Left colon (tissue), 2 donors: Measurements from ENCODE around the gene MCRIP2. TPM values are rescaled to one million over a fixed set of nuclear protein-coding genes. Genes with fewer than 3 reads are reported as not detected.

ENCODE experiments used
- ATAC-seq: fragments of 200-7000 bp; cut with Tn5 transposase; one replicate; pipeline ENCODE4 v1.9.1; 2020; ENCODE audit warnings: mild to moderate bottlenecking, moderate library complexity
- DNase-seq, 2 donors: peaks; one replicate each; pipeline ENCODE4 v3.0.0-alpha.2; 2020
- intact Hi-C, 2 donors: fragments of 100-400 bp; cut with DNase I in 1 of 2; cut with micrococcal nuclease in 1 of 2; formaldehyde crosslinking; loops; one replicate each; pipeline versions ENCODE4 v1.11.2 to v1.14.0; 2022; cut with DNase I, micrococcal nuclease
- total RNA-seq, 2 donors: library from RNA; stranded (reverse); fragmentation: NEBNext Ultra II Directional; extraction: Animal tissue kit (Norgen Biotek cat#: 25700); gene quantifications; one replicate each; pipeline ENCODE4 v1.2.1, GENCODE V29; 2021
- donor health status: DM: no; HTN: no; CAD: no.
- donor health status: DM: yes; HTN: yes; CAD: no.

The MCRIP2 gene
- total RNA-seq, 2 donors from 2014 or later: 98.5 to 161 TPM

DNA sequence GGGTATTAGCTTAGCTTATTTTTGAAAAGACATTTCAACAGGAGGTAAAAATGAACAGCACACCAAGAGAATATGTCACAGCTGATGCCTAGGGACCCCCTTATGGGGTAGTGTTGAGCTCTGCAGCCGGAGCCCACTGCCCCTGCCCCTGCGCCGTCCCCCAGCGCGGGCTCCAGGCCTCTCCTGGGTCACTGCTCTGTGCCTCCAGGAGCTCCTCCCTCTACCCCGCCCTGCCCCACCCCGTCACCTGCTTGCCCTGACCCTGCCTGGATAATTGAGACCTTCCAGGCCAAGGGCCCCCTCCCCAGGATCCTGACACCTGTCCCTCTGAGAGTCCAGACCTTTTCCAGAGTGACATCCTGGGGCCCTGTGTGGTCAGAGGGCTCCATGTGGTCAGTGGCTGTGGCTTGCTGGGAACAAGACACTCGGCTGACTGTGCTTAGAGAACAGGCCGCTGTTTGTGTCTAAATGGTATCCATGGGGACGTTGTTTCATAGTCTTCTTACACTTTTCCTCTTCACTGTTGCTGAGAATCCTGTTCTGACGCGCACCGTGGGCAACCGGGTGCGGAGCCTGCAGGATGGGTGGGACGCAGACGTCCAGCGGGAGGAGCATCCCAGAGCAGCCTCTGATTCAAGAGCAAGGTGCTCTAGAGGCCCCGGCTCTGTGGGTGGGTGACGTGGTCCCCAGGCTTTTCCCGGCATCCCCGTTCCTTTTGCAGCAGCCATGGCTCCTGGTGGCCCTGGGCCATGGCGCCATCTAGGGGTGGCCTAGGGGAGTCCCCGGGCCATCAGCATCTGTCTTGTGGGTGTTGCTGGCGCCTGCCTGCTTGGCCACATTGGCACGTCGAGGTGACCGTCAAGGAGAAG, 30.9 kb upstream of the MCRIP2 start:
- intact Hi-C loops: no loop called here
- ATAC-seq (peak; percentile 87), DNase-seq (peak in 1 of 2 donors; percentile 74)

DNA sequence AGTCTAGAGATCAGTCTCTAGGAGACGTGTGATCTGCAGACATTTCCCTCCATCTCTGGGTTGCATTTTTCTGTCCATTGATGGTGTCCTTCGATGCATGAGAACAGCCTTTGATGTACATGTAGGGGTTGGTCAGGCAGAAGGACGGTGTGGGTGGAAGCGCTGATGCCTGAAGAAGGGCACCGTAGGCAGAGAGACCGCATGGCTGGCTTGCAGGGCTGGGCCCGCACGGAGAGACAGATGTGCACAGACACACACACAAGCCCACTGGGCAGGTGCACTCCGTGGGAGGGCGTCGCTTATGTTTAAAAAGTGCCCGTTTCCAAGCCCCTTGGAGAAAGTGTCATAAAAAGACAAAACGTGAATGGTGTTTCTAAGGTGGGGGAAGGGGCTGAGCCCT, 26.5 kb upstream of the MCRIP2 start:
- ATAC-seq (no peak), DNase-seq (no peak)
- intact Hi-C loops: no loop called here

DNA sequence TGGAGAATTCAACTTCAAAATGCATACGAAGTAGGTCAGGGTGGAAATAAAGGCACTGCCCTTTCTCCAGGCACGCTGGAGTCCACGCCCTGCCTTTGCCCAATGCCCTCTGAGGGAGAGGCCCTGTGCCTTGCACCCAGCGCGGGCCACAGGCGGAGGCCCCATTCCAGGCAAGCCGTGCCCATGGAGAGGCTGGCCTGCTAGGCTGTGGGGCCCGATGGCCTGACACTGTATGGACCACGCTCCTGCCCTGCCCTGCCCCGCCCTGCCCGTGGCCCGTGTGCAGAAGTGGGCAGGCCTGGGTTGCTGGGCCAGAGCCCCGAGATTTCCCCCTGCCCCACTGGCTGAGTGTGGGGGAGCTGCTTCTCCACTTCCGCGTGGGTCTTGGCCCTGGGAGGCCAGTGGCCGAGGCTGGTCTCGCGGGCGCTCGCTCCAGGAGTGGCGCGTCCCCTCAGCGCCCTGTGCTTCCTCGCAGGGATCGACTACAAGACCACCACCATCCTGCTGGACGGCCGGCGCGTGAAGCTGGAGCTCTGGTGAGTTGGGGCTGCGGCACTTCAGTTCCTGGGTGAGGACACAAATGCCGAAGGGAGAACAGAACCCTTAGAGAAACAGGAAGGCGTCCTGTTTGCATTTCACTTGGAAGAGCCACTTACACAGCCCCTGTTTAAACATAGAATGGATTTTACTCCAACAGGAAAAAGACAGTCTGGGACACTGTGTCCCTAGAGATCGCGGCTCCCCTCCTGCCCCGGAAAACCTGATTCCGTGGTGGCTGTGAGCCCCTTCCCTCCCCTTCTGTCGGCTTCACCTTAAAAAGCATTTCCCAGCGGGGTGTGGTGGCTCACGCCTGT, 24.7 kb upstream of the MCRIP2 start:
- DNase-seq (peak in 1 of 2 donors; percentile 66), ATAC-seq (peak; percentile 96)

DNA sequence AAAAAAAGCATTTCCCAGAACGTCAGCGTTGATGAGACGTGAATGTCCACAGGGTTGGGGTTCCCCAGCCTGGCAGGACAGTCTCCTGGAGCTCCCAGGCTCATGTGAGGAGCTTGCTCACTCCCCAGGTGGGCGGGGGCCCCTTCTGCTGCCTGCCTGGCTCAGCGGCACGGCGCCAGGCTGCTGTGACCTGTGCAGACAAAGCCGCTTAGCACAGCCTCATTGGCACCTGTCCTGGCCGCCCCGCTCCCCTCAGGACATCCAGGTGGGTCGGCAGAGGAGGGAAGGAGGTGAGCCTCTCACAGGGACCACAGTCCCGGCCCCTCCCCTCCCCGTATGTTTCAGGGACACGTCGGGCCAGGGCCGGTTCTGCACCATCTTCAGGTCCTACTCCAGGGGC, 23.8 kb upstream of the MCRIP2 start:
- ATAC-seq (no peak), DNase-seq (no peak)
- intact Hi-C loops: no loop called here

More for the DNA sequence above, 24.7 kb upstream of the MCRIP2 start:
- intact Hi-C loops: no loop called here

DNA sequence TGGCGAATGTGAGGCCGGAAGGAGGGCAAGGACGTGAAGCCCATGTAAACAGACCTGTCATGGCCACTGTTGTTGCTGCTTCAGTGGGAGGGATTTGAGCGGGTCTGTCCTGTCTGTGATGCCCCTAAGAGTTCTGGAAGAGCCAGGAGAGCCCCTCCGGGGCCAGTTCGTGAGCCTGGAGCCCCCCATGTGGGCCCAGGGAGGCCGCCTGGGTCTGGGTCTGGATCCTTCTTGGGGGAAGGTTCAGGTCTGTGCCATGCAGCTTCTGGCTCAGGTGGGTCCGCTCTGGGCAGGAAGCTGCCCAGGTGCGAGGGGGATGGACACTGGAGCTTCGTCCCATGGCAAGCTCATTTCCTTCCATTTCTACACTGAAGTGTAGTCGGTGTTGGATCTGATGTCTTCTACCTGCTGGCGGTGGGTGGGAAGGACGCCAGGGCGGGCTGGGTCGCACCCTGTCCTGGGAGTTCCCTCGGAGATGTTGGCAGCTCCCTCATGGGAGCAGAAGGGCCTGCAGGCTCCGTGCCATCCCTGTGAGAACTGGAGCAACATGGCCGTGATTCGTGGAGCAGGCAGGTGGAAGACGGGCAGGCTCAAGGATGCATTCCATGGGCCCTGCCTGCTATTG, 22.0 kb upstream of the MCRIP2 start:
- no peak for ATAC-seq

GRCh38 chr16:620700-621525, 20.7 kb upstream of the MCRIP2 start:
- ATAC-seq: no peak
- no peak for DNase-seq
- intact Hi-C loops: no loop called here

More for the DNA sequence above, 22.0 kb upstream of the MCRIP2 start:
- intact Hi-C loops: no loop called here
- no peak for DNase-seq

DNA sequence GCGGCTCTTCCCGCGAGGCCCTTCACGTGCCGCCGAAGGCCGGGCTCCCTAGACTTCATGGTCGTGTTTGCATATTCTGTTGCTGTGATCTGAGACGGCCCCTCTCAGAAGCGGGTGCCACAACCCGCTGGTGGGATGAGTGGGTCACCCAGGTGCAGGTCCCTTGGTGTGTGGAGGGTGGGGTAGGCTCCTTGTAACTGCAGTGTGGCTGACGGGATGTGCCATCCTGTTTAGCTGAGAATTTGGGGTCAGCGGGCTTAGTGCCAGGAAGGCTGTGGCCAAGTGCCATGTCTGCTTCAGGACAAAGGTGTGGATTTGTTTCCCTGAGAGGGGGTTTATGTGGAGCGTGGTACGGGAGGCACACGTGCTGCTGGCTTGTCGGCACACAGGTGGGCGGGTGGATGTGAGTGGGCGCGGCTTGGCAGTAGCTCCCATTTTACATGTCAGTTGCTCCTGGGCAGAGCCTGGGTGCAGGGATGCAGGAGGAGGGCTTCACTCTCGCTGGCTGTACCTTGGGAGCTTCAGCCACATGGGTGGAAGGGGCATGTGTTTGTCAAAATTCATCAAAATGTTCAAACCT, 20.0 kb upstream of the MCRIP2 start:
- intact Hi-C loops: no loop called here
- DNase-seq: no peak
- peak; percentile 26 for ATAC-seq

GRCh38 chr16:622920-623280, 18.7 kb upstream of the MCRIP2 start:
- intact Hi-C loops: no loop called here
- DNase-seq (no peak), ATAC-seq (no peak)

GRCh38 chr16:624526-625070, 17.0 kb upstream of the MCRIP2 start:
- intact Hi-C loops: no loop called here
- no peak for ATAC-seq
- no peak for DNase-seq

GRCh38 chr16:625117-625976, 16.3 kb upstream of the MCRIP2 start:
- no peak for ATAC-seq

GRCh38 chr16:625977-626765, 15.5 kb upstream of the MCRIP2 start:
- no peak for DNase-seq
- ATAC-seq: no peak
- intact Hi-C loops: no loop called here

More at GRCh38 chr16:625117-625976, 16.3 kb upstream of the MCRIP2 start:
- intact Hi-C loops: no loop called here
- DNase-seq: no peak

GRCh38 chr16:626787-627453, 14.7 kb upstream of the MCRIP2 start:
- DNase-seq: no peak
- ATAC-seq: no peak

DNA sequence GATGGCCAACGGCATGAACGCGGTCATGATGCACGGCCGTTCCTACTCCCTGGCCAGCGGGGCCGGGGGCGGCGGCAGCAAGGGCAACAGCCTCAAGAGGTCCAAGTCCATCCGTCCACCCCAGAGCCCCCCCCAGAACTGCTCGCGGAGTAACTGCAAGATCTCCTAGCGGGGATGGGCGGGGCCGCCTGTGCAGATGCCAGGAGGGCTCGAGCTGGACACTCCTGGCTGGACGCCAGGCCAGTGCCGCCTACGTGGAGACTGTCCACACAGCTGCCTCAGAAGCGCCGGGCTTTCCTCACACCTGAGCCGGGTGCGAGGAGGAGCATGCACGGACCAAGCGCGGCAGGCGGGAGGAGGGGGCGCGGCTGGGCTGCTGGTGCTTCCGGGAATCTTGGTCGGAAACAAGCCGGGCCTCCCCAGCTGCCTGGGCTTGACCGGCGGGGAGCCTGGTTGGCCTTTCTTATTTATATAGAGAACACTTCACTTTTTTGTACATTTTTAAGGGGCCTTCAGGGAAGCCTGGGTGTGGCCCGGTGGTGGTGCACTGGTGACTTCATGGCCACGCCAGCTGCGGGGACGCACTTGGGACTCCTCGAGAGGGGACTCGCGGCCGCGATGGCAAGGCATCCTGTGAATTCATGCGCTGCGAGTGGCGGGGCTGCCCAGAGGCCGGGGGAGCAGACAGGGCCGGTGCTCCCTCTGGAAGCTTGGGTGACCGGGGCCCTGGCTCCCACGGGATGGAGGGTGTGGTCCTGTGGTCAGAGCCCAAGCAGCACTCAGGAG, 14.0 kb upstream of the MCRIP2 start:
- DNase-seq (no peak), ATAC-seq (peak; percentile 12)
- intact Hi-C loops: no loop called here

More at GRCh38 chr16:626787-627453, 14.7 kb upstream of the MCRIP2 start:
- intact Hi-C loops: no loop called here

GRCh38 chr16:628321-629061, 13.1 kb upstream of the MCRIP2 start:
- DNase-seq (no peak), ATAC-seq (no peak)
- intact Hi-C loops: no loop called here
